ENCODE measurements around the gene DNAL1. TPM values are rescaled to one million over a fixed set of nuclear protein-coding genes. Genes with fewer than 3 reads are reported as not detected.
"Not testable (repeated sequence)": the region's sequence is repeated elsewhere in the genome, so short reads cannot be mapped to it uniquely, and the experiment has no call there.

DNAL1 gene
- total and polyA plus RNA-seq, 2 of the 4 experiments (the other 2 are of a cell fraction), result 4.5 to 5.4 TPM

DNA sequence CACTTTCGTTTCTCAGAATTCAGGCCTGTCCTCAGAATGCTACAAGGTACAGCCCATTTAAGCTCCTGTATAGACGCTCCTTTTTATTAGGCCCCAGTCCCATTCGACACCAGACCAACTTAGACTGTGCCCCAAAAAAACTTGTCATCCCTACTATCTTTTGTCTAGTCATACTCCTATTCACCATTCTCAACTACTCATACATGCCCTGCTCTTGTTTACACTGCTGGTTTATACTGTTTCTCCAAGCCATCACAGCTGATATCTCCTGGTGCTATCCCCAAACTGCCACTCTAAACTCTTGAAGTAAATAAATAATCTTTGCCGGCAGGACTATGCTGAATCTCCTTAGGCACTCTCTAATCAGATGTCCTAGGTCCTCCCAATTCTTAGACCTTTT, 63.3 kb downstream of the DNAL1 start:
- H3K4me1 ChIP-seq (ENCODE audit: control insufficient read depth, insufficient read depth, low read length); intact Hi-C loops (cut with micrococcal nuclease); H2BK120ac ChIP-seq (ENCODE audit: low read depth, low read length); H3K14ac ChIP-seq (replicated peaks; ENCODE audit: low read depth, low read length); H2AK5ac ChIP-seq (ENCODE audit: low read depth, low read length); H3K27ac ChIP-seq (ENCODE audit: insufficient read depth, low read length); H3K9me3 ChIP-seq (ENCODE audit: control insufficient read depth, insufficient read depth, low read length); CTCF ChIA-PET; H2BK5ac ChIP-seq (ENCODE audit: low read depth, low read length, poor library complexity, severe bottlenecking); DNase-seq; H4K91ac ChIP-seq (ENCODE audit: insufficient read depth, low read depth, low read length); H3K56ac ChIP-seq (ENCODE audit: extremely low read depth, insufficient read depth, low read length); in situ Hi-C loops (cut with MboI; ENCODE audit: low sequenced_read_pairs); H3K23ac ChIP-seq (ENCODE audit: low read depth, low read length); H3K9me1 ChIP-seq (ENCODE audit: insufficient read depth, low read length); H3K9ac ChIP-seq (ENCODE audit: low read depth, low read length); H2AFZ ChIP-seq (replicated peaks; ENCODE audit: low read length, poor library complexity); H3K4ac ChIP-seq (ENCODE audit: low read depth, low read length); ATAC-seq (ENCODE audit: low read depth); H3K4me3 ChIP-seq (ENCODE audit: insufficient read depth, low read depth, low read length); H2BK20ac ChIP-seq (ENCODE audit: low read depth, low read length); H3K18ac ChIP-seq (ENCODE audit: low read depth, low read length); H4K5ac ChIP-seq (ENCODE audit: low read depth, low read length); H3K4me2 ChIP-seq (ENCODE audit: low read depth, low read length); dilution Hi-C loops (cut with HindIII; ENCODE audit: low sequenced_read_pairs, unreplicated experiment); BruUV-seq (replicated peaks); H2BK15ac ChIP-seq (ENCODE audit: low read depth, low read length); H2AK9ac ChIP-seq (replicated peaks; ENCODE audit: low read depth, low read length, poor library complexity); H3K36me3 ChIP-seq (ENCODE audit: control insufficient read depth, insufficient read depth, low read length); H3K27me3 ChIP-seq (ENCODE audit: control insufficient read depth, insufficient read depth, low read length); POLR2A ChIA-PET (ENCODE audit: unreplicated experiment); H4K8ac ChIP-seq (ENCODE audit: low read depth in 2 of 2, low read length in 2 of 2): not testable (repeated sequence)
- 67% methylated on average over 2 of the region's 4 CpGs; no CpG with 5 or more reads in 1 of the 2 experiments for WGBS, 2 experiments (ENCODE audit: extremely low coverage in 2 of 2, insufficient read length in 1 of 2)
- Histone ChIP-seq H4K20me1 (ENCODE audit: insufficient read depth, low read length) (peaks cover 25% of the 10 kb centered on the region), H3K79me1 (ENCODE audit: low read depth in 1 of 2, low read length in 2 of 2) (peaks cover 14 to 33% of the 10 kb centered on the region in 2 experiments)

All from IMR-90 (cell line).